MM.1S (cell line): ENCODE results near the gene PLEKHO2.

Experiments
- DNase-seq: peaks from one replicate; pipeline ENCODE4 v3.0.0-alpha.2; 2015
- H2AFZ ChIP-seq: fragments of 300-600 bp; sonication (generic); 2 replicates; pipeline ENCODE4 v1.6.0; 2016; ENCODE audit warnings: antibody characterized with exemption, low read length
- H3F3A ChIP-seq: fragments of 300-600 bp; sonication (generic); 2 replicates; pipeline ENCODE4 v1.6.1; 2016; ENCODE audit warnings: mild to moderate bottlenecking, antibody characterized with exemption, low read length, moderate library complexity, mixed read lengths; ENCODE audit not compliant: insufficient read depth
- H3K27ac ChIP-seq: fragments of 300-600 bp; sonication (generic); 2 replicates; pipeline ENCODE4 v1.5.1; 2016; ENCODE audit warnings: mild to moderate bottlenecking, low read length
- H3K27me3 ChIP-seq: fragments of 300-600 bp; sonication (generic); replicated peaks from 2 replicates; pipeline ENCODE4 v1.6.0; 2016; ENCODE audit warnings: low read length; ENCODE audit not compliant: insufficient read depth
- H3K36me3 ChIP-seq: fragments of 300-600 bp; sonication (generic); replicated peaks from 2 replicates; pipeline ENCODE4 v1.6.1; 2016; ENCODE audit warnings: mild to moderate bottlenecking, low read length, mixed read lengths; ENCODE audit not compliant: insufficient read depth
- H3K4me1 ChIP-seq: fragments of 300-600 bp; sonication (generic); 2 replicates; pipeline ENCODE4 v1.6.1; 2016; ENCODE audit warnings: low read length, mixed read lengths
- H3K4me2 ChIP-seq: fragments of 300-600 bp; sonication (generic); 2 replicates; pipeline ENCODE4 v1.6.0; 2016; ENCODE audit warnings: low read depth, low read length
- H3K4me3 ChIP-seq: fragments of 300-600 bp; sonication (generic); 2 replicates; pipeline ENCODE4 v1.5.1; 2016; ENCODE audit warnings: low read length, mixed read lengths
- H3K79me2 ChIP-seq: fragments of 300-600 bp; sonication (generic); 2 replicates; pipeline ENCODE4 v1.6.1; 2016; ENCODE audit warnings: mixed run types, low read length, mixed read lengths
- H3K9ac ChIP-seq: fragments of 300-600 bp; sonication (generic); 2 replicates; pipeline ENCODE4 v1.6.1; 2016; ENCODE audit warnings: low read length, mixed read lengths
- H3K9me2 ChIP-seq: fragments of 300-600 bp; sonication (generic); replicated peaks from 2 replicates; pipeline ENCODE4 v1.6.1; 2016; ENCODE audit warnings: mild to moderate bottlenecking, low read length, mixed read lengths; ENCODE audit not compliant: insufficient read depth
- H3K9me3 ChIP-seq: fragments of 300-600 bp; sonication (generic); replicated peaks from 2 replicates; pipeline ENCODE4 v1.6.1; 2016; ENCODE audit warnings: mild to moderate bottlenecking, low read length, mixed read lengths; ENCODE audit not compliant: insufficient read depth
- H4K20me1 ChIP-seq: fragments of 300-600 bp; sonication (generic); 2 replicates; pipeline ENCODE4 v1.6.1; 2016; ENCODE audit warnings: mild to moderate bottlenecking, low read length, moderate library complexity, mixed read lengths; ENCODE audit not compliant: insufficient read depth
- CTCF ChIP-seq: fragments of 300-600 bp; sonication (generic); IDR thresholded peaks from 2 replicates; pipeline ENCODE4 v1.5.1; 2016; ENCODE audit warnings: antibody characterized with exemption, low read length, mixed read lengths
- EZH2 ChIP-seq: fragments of 300-600 bp; sonication (generic); optimal IDR thresholded peaks from 2 replicates; pipeline ENCODE3; 2017; ENCODE audit warnings: low read depth, mild to moderate bottlenecking, antibody characterized with exemption, low read length, mixed read lengths
- EZH2phosphoT487 ChIP-seq: fragments of 300-600 bp; sonication (generic); IDR thresholded peaks from 2 replicates; pipeline ENCODE4 v1.6.1; 2018; ENCODE audit warnings: antibody characterized with exemption, low read length

Gene PLEKHO2

GRCh38 chr15:64841060-64841343 lies 713 bp upstream of the PLEKHO2 start:
- Histone ChIP-seq H3K9me3 (no peaks in the 10 kb centered on the region), H3K27ac (peak overlapping the region; percentile 64; the same call in 1 of the 2 replicates), H3K4me2 (peak overlapping the region; percentile 76), H3K9ac (peak overlapping the region; percentile 50; the same call in 1 of the 2 replicates), H3K4me1 (peaks cover 17% of the 10 kb centered on the region), H3K79me2 (peaks cover 43% of the 10 kb centered on the region), H3K4me3 (peak overlapping the region; percentile 61), H4K20me1 (no peaks in the 10 kb centered on the region; the same call in 1 of the 2 replicates), H3F3A (peaks cover 10% of the 10 kb centered on the region; the same call in 1 of the 2 replicates), H3K27me3 (no peaks in the 10 kb centered on the region), H2AFZ (peak overlapping the region; percentile 71), H3K9me2 (no peaks in the 10 kb centered on the region), H3K36me3 (no peaks in the 10 kb centered on the region)
- no peak for DNase-seq
- no peak for TF ChIP-seq EZH2phosphoT487
- TF ChIP-seq EZH2, result no peak
- no peak for TF ChIP-seq CTCF

GRCh38 chr15:64842096-64842939 lies 603 bp downstream of the PLEKHO2 start:
- Histone ChIP-seq H2AFZ (peak overlapping the region; percentile 25; the same call in 1 of the 2 replicates), H3K27me3 (no peaks in the 10 kb centered on the region), H3K79me2 (peaks cover 56% of the 10 kb centered on the region), H3K27ac (peak overlapping the region; percentile 39; the same call in 1 of the 2 replicates), H3K9me3 (no peaks in the 10 kb centered on the region), H3K4me1 (peaks cover 15% of the 10 kb centered on the region), H3F3A (peaks cover 10% of the 10 kb centered on the region; the same call in 1 of the 2 replicates), H3K9ac (peak overlapping the region; percentile 88), H3K4me2 (peak overlapping the region; percentile 99), H4K20me1 (no peaks in the 10 kb centered on the region; the same call in 1 of the 2 replicates), H3K4me3 (peak overlapping the region; percentile 96), H3K36me3 (no peaks in the 10 kb centered on the region), H3K9me2 (no peaks in the 10 kb centered on the region)
- TF ChIP-seq CTCF (no peak), EZH2 (no peak), EZH2phosphoT487 (no peak)
- DNase-seq, result peak; percentile 16

- Histone ChIP-seq H3K27ac (peak overlapping the region; percentile 39; the same call in 1 of the 2 replicates), H3K9ac (peak overlapping the region; percentile 88), H3K4me2 (peak overlapping the region; percentile 99), H2AFZ (0 out of 2 replicates have a peak overlapping the region, but pooled peaks have one; percentile 10), H3K79me2 (peaks cover 63% of the 10 kb centered on the region), H3K9me2 (no peaks in the 10 kb centered on the region), H3K4me3 (peak overlapping the region; percentile 96), H4K20me1 (no peaks in the 10 kb centered on the region; the same call in 1 of the 2 replicates), H3K27me3 (no peaks in the 10 kb centered on the region), H3K36me3 (no peaks in the 10 kb centered on the region), H3K9me3 (no peaks in the 10 kb centered on the region), H3F3A (peaks cover 10% of the 10 kb centered on the region; the same call in 1 of the 2 replicates), H3K4me1 (peaks cover 15% of the 10 kb centered on the region)
- DNase-seq, result no peak
- TF ChIP-seq EZH2phosphoT487 (no peak), EZH2 (no peak), CTCF (no peak)
Observed at GRCh38 chr15:64842986-64843561, 1.4 kb downstream of the PLEKHO2 start.
